Thyroid gland (tissue), 4 donors: ENCODE results near the gene GNPTG. TPM values are rescaled to one million over a fixed set of nuclear protein-coding genes. Genes with fewer than 3 reads are reported as not detected.

ENCODE experiments used
- DNase-seq, 2 donors: peaks; one replicate each; pipeline ENCODE4 v3.0.0-alpha.2; 2019
- H3K27ac ChIP-seq, 3 donors: fragments of 200-600 bp; sonication (generic); 1 replicate in 2 of 3; 2 replicates in 1 of 3; pipeline ENCODE4 v1.5.1; 2016 to 2019; ENCODE audit warnings: mild to moderate bottlenecking in 1 of 3, moderate library complexity in 1 of 3
- H3K27me3 ChIP-seq: fragments of 200-600 bp; sonication (generic); one replicate; pipeline ENCODE4 v1.5.1; 2019
- H3K36me3 ChIP-seq, 2 donors: fragments of 200-600 bp; sonication (generic); one replicate each; pipeline ENCODE4 v1.5.1; 2016 to 2019
- H3K4me1 ChIP-seq, 2 donors: fragments of 200-600 bp; sonication (generic); one replicate each; pipeline ENCODE4 v1.5.1; 2017 to 2019
- H3K4me3 ChIP-seq, 3 donors: fragments of 200-600 bp; sonication (generic); replicated peaks in 1 of 3; 1 replicate in 2 of 3; 2 replicates in 1 of 3; pipeline ENCODE4 v1.5.1; 2016; ENCODE audit warnings: mild to moderate bottlenecking in 1 of 3
- H3K9me3 ChIP-seq: fragments of 200-600 bp; sonication (generic); one replicate; pipeline ENCODE4 v1.5.1; 2017
- CTCF ChIP-seq, 6 experiments: fragments of 200-600 bp in 3 of 6; fragments of 450-650 bp in 3 of 6; sonication (generic) in 3 of 6; IDR thresholded peaks; one replicate each; pipeline ENCODE4 v1.5.1; 2016 to 2019; ENCODE audit warnings: antibody characterized with exemption in 6 of 6, mild to moderate bottlenecking in 2 of 6, inconsistent platforms in 1 of 6, moderate library complexity in 1 of 6
- POLR2A ChIP-seq, 2 donors: fragments of 450-650 bp; IDR thresholded peaks; one replicate each; pipeline ENCODE4 v1.6.1; 2017; ENCODE audit warnings: antibody characterized with exemption in 2 of 2, mild to moderate bottlenecking in 2 of 2, moderate library complexity in 1 of 2
- WGBS, 2 donors: methylation state at CpG; one replicate each; pipeline ENCODE4 v1.1.5; 2017; 5-methylcytosine and 5-hydroxymethylcytosine counted together
- intact Hi-C: fragments of 100-400 bp; cut with DNase I; formaldehyde crosslinking; loops from one replicate; pipeline ENCODE4 v1.15.1; 2023
- total RNA-seq, 4 donors: library from RNA; depleted of rRNA; stranded (reverse); fragments of >200 nt; gene quantifications; one replicate each; pipeline ENCODE4 v1.2.3, GENCODE V29; 2016

GNPTG gene
- total RNA-seq, 4 donors from 2014 or later: 53.6 to 121 (median 70.0) TPM

GRCh38 chr16:1367486-1368174, 15.9 kb downstream of the GNPTG start:
- Histone ChIP-seq H3K36me3 (peaks cover 21 to 37% of the 10 kb centered on the region in 2 donors), H3K27me3 (no peaks in the 10 kb centered on the region), H3K9me3 (no peaks in the 10 kb centered on the region), H3K4me1 (no peaks in the 10 kb centered on the region), H3K27ac (no peak overlapping the region), H3K4me3 (no peak overlapping the region)
- no peak for TF ChIP-seq POLR2A (IDR thresholded peaks at IDR 0.05)
- no peak for TF ChIP-seq CTCF (IDR thresholded peaks at IDR 0.05)
- WGBS, 2 donors: 87 to 92% methylated on average over 6 to 19 of the region's 27 CpGs
- DNase-seq: no peak
- intact Hi-C loops: no loop called here

- WGBS, 2 donors: 91 to 92% methylated on average over 18 to 33 of the region's 33 CpGs
- peaks cover 11 to 18% of the 10 kb centered on the region in 2 donors for H3K36me3 ChIP-seq
- H3K4me1 ChIP-seq: no peaks in the 10 kb centered on the region
Observed at GRCh38 chr16:1371054-1371978, 19.6 kb downstream of the GNPTG start.

DNA sequence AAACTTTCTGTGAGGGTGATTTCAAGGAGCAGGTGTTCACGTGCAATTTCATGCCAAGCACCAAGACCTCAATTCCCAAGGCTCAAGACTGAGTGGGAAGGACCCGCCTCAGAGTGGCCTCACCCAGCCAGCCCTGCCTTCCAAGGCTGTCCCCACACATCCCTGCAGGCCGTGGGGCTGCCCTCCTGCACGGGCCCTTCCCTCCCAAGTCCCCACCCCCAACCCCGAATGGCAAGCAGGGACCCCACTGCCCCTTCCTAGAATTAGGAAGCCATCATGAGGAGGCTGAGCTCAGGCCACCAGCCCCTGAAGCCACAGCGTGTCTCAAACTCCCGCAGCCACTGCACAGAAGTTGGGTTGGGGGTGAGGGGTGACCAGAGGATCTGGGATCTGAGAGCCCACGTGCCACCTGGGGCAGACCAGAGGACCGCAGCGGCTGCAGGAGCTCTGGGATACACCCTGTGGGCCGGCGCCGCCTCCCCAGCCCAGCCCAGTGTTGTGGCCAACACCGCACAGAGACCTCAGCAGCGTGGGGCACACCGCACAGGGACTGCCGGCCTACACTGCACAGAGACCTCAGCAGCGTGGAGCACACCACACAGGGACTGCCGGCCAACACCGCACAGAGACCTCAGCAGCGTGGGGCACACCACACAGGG, 20.7 kb downstream of the GNPTG start:
- Histone ChIP-seq H3K4me1 (no peaks in the 10 kb centered on the region), H3K27me3 (no peaks in the 10 kb centered on the region), H3K36me3 (peaks cover 4 to 11% of the 10 kb centered on the region in 2 donors), H3K4me3 (no peak overlapping the region), H3K27ac (no peak overlapping the region), H3K9me3 (no peaks in the 10 kb centered on the region)
- TF ChIP-seq CTCF (IDR thresholded peaks at IDR 0.05): no peak
- TF ChIP-seq POLR2A (IDR thresholded peaks at IDR 0.05): no peak
- WGBS, 2 donors: 91 to 99% methylated on average over 5 to 9 of the region's 21 CpGs
- DNase-seq: no peak
- intact Hi-C loops: no loop called here

More at GRCh38 chr16:1371054-1371978, 19.6 kb downstream of the GNPTG start:
- no peaks in the 10 kb centered on the region for H3K27me3 ChIP-seq
- no peaks in the 10 kb centered on the region for H3K9me3 ChIP-seq
- no peak overlapping the region for H3K4me3 ChIP-seq
- no peak overlapping the region for H3K27ac ChIP-seq
- intact Hi-C loops: no loop called here
- TF ChIP-seq CTCF (IDR thresholded peaks at IDR 0.05) (no peak), POLR2A (IDR thresholded peaks at IDR 0.05) (no peak)
- DNase-seq: no peak

GRCh38 chr16:1374418-1375297, 22.9 kb downstream of the GNPTG start:
- TF ChIP-seq CTCF (IDR thresholded peaks at IDR 0.05) (no peak), POLR2A (IDR thresholded peaks at IDR 0.05) (no peak)
- Histone ChIP-seq H3K27me3 (no peaks in the 10 kb centered on the region), H3K36me3 (peaks cover 4 to 8% of the 10 kb centered on the region in 2 donors), H3K27ac (no peak overlapping the region), H3K9me3 (no peaks in the 10 kb centered on the region), H3K4me1 (peaks cover 10 to 11% of the 10 kb centered on the region in 2 donors), H3K4me3 (no peak overlapping the region)
- intact Hi-C loops: no loop called here
- WGBS, 2 donors: 95 to 98% methylated on average over 6 to 33 of the region's 46 CpGs
- no peak for DNase-seq
